ENCODE measurements around the gene KRTDAP. TPM values are rescaled to one million over a fixed set of nuclear protein-coding genes. Genes with fewer than 3 reads are reported as not detected.

Gene KRTDAP
- total RNA-seq, 1 donor from 2014 or later, result not detected

DNA sequence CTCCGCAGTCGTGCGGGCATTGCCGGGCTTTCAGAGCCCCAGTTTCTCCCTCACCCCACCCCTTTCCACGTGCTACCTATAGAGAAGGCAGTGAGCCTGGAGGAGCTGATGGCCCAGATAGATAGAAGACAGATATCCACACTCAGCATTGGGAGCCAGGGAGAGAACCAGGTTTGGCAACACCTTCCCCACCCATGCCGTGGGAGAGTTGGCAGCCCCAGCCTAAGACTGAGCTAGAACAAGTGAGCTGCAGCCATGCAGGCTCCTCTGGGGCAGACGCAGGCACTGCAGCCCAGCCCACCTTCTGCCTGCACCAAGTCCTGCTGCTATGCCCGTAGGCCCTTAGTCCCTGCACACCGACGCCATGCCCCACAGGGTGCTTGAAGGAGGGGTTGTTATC is 10.3 kb upstream of the KRTDAP start:
- no peaks in the 10 kb centered on the region for H3K4me1 Mint-ChIP-seq (ENCODE audit: low read depth)
- no peaks in the 10 kb centered on the region for H3K9me3 Mint-ChIP-seq (ENCODE audit: low read depth)
- no peak overlapping the region for H3K27ac Mint-ChIP-seq (ENCODE audit: unreplicated experiment)
- no peaks in the 10 kb centered on the region for H3K36me3 Mint-ChIP-seq (ENCODE audit: low read depth)
- no peak for DNase-seq (ENCODE audit: low spot score)
- TF ChIP-seq, protein P1, sequence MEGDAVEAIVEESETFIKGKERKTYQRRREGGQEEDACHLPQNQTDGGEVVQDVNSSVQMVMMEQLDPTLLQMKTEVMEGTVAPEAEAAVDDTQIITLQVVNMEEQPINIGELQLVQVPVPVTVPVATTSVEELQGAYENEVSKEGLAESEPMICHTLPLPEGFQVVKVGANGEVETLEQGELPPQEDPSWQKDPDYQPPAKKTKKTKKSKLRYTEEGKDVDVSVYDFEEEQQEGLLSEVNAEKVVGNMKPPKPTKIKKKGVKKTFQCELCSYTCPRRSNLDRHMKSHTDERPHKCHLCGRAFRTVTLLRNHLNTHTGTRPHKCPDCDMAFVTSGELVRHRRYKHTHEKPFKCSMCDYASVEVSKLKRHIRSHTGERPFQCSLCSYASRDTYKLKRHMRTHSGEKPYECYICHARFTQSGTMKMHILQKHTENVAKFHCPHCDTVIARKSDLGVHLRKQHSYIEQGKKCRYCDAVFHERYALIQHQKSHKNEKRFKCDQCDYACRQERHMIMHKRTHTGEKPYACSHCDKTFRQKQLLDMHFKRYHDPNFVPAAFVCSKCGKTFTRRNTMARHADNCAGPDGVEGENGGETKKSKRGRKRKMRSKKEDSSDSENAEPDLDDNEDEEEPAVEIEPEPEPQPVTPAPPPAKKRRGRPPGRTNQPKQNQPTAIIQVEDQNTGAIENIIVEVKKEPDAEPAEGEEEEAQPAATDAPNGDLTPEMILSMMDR (IDR thresholded peaks at IDR 0.05), result no peak
- peaks cover 49% of the 10 kb centered on the region for H3K27me3 Mint-ChIP-seq (ENCODE audit: low read depth)
- no peak overlapping the region for H3K4me3 Mint-ChIP-seq (ENCODE audit: unreplicated experiment)

DNA sequence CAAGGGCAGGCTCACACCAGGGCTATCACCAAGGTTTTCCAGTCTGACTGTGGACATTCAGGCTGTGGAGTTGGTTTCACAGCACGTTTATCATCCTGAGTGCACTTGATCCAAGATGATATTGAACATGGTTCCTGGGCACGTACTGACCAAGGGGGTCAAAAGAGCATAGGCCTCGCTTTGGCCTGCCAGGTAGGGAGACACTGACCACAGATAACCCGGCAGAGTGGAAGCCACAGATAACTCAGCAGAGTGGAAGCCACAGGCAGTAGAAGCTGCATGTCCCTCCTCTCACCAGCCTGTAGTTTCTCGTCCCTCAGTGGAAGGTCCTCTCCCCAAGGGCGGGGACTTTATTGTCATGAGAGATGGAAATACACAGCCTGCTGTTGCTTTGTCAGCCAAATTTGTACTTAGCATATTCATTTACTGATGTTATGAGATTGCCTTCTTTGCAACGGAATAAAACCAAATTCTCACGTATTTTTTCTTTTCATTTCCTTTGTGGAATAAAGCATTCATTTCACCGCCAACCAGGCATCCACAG is 8.8 kb upstream of the KRTDAP start:
- peaks cover 5% of the 10 kb centered on the region for H3K4me1 Mint-ChIP-seq (ENCODE audit: low read depth)
- TF ChIP-seq, protein P1 (IDR thresholded peaks at IDR 0.05), result no peak
- H3K27ac Mint-ChIP-seq (ENCODE audit: unreplicated experiment), result no peak overlapping the region
- DNase-seq (ENCODE audit: low spot score), result no peak
- no peak overlapping the region for H3K4me3 Mint-ChIP-seq (ENCODE audit: unreplicated experiment)
- peaks cover 38% of the 10 kb centered on the region for H3K27me3 Mint-ChIP-seq (ENCODE audit: low read depth)
- no peaks in the 10 kb centered on the region for H3K9me3 Mint-ChIP-seq (ENCODE audit: low read depth)
- H3K36me3 Mint-ChIP-seq (ENCODE audit: low read depth), result no peaks in the 10 kb centered on the region

DNA sequence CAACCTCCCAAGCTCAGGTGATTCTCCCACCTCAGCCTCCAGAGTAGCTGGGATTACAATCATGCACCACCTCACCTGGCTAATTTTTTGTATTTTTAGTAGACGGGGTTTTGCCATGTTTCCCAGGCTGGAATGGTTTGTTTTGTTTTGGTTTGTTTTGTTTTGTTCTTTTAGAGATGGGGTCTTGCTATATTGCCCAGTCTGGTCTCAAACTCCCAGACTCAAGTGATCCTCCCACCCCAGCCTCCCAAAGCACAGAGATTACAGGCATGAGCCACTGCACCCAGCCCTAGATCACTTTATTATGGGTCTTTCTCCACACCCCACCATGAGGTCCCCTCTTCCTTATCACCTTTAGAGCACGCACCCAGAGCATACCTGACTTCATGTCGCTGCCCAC is 8.0 kb upstream of the KRTDAP start:
- Mint-ChIP-seq H3K4me1 (ENCODE audit: low read depth) (peaks cover 5% of the 10 kb centered on the region), H3K27ac (ENCODE audit: unreplicated experiment) (no peak overlapping the region), H3K9me3 (ENCODE audit: low read depth) (no peaks in the 10 kb centered on the region), H3K4me3 (ENCODE audit: unreplicated experiment) (no peak overlapping the region), H3K36me3 (ENCODE audit: low read depth) (no peaks in the 10 kb centered on the region), H3K27me3 (ENCODE audit: low read depth) (peaks cover 34% of the 10 kb centered on the region)
- no peak for DNase-seq (ENCODE audit: low spot score)
- TF ChIP-seq, protein P1 (IDR thresholded peaks at IDR 0.05), result no peak

DNA sequence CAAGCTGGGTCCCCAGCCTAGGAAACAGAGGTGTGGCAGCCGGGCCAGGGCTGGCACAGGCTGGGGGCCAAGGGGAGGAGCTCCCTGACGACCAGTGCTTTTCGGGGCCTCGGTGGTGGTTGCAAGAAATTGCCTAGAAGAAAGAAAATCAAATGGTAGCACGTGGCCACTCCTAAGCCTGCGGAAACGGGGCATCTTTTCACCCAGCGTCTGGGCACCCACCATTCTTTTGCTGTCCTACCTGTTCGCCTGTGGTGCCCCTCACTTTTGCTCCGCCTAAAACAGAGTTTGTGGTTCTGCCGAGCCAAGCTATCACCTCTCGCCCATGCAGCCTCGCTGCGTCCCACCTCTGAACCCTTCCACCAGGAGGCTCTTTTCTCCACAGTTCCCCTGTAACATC is 7.1 kb upstream of the KRTDAP start:
- no peak overlapping the region for H3K27ac Mint-ChIP-seq (ENCODE audit: unreplicated experiment)
- no peaks in the 10 kb centered on the region for H3K36me3 Mint-ChIP-seq (ENCODE audit: low read depth)
- H3K4me3 Mint-ChIP-seq (ENCODE audit: unreplicated experiment), result no peak overlapping the region
- no peak for DNase-seq (ENCODE audit: low spot score)
- peaks cover 5% of the 10 kb centered on the region for H3K4me1 Mint-ChIP-seq (ENCODE audit: low read depth)
- peaks cover 37% of the 10 kb centered on the region for H3K27me3 Mint-ChIP-seq (ENCODE audit: low read depth)
- H3K9me3 Mint-ChIP-seq (ENCODE audit: low read depth), result no peaks in the 10 kb centered on the region
- TF ChIP-seq, protein P1 (IDR thresholded peaks at IDR 0.05), result no peak

DNA sequence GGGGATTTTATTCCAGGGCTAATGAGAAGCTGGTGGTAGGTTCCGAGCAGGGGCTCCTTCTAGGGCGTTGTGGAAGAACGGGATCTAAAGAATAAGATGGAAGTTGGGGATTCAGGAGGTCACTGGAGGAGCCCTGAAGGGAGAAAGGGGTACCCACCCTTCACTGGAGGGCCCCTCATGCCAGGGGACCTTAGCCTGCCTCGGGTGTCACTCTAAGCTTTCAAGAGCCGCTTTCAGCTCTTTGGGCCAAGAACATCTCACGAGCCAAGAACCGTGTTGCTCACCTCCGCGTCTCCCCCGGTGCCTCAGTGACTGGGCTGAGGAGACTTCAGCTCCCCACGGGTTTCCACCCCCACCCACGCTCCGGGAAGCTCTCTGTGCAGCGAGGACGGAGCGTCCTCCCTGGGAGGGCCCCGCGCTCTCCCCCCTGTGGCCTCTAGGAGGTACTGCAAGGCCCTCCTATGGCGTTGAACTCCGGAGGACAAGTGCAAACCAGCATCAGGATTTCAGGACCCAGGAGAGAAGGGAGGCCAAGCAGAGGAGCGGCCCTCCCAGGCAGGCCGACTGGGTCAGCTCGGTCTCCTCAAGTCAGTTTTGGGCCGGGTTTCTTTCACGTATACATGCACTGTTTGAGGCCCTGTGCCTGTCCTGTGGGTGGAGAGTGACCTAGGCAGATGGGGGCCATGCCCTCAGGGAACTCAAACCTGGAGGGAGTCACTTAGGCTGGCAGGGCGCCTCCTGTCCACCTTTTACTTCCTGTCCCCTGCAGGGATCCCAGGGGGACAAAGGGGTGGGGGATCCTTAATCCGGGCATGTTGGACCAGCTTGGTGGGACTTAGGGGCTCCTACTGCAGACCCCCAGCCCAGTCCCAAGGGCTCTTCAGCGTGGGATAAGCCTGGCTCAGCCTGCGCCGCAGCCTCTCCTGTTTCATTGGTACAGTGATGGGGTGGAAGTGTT is 5.1 kb upstream of the KRTDAP start:
- peaks cover 42% of the 10 kb centered on the region for H3K27me3 Mint-ChIP-seq (ENCODE audit: low read depth)
- H3K4me3 Mint-ChIP-seq (ENCODE audit: unreplicated experiment), result no peak overlapping the region
- H3K9me3 Mint-ChIP-seq (ENCODE audit: low read depth), result no peaks in the 10 kb centered on the region
- TF ChIP-seq, protein P1 (IDR thresholded peaks at IDR 0.05), result peak; percentile 91
- H3K4me1 Mint-ChIP-seq (ENCODE audit: low read depth), result peaks cover 5% of the 10 kb centered on the region
- no peak overlapping the region for H3K27ac Mint-ChIP-seq (ENCODE audit: unreplicated experiment)
- no peak for DNase-seq (ENCODE audit: low spot score)
- H3K36me3 Mint-ChIP-seq (ENCODE audit: low read depth), result no peaks in the 10 kb centered on the region
